A549 (cell line): Measurements from ENCODE around the gene LASP1. TPM values are rescaled to one million over a fixed set of nuclear protein-coding genes. Genes with fewer than 3 reads are reported as not detected.

Experiments
- ATOH8 ChIP-seq: fragments of 250-450 bp; sonication (Bioruptor Pico); IDR thresholded peaks from 2 replicates; pipeline ENCODE4 v1.5.0; 2020; ENCODE audit warnings: low read depth, mild to moderate bottlenecking, moderate library complexity
- BHLHE40 ChIP-seq: IDR thresholded peaks from 2 replicates; pipeline ENCODE4 v1.6.1; 2012; ENCODE audit warnings: low read depth, low read length, inconsistent platforms
- CBX2 ChIP-seq: fragments of 200-600 bp; sonication (generic); IDR thresholded peaks from 2 replicates; pipeline ENCODE4 v1.6.1; 2016; ENCODE audit warnings: low read depth, mild to moderate bottlenecking, borderline replicate concordance
- CBX8 ChIP-seq: fragments of 200-600 bp; sonication (generic); IDR thresholded peaks from 2 replicates; pipeline ENCODE4 v1.6.1; 2016
- CEBPB ChIP-seq, 2 experiments: fragments of >200 bp in 1 of 2; sonication (Bioruptor Twin) in 1 of 2; formaldehyde crosslinking in 1 of 2; IDR thresholded peaks; 2 replicates each; pipeline ENCODE4 v1.6.1; 2012 to 2016
- CHD2 ChIP-seq: fragments of 150-350 bp; IDR thresholded peaks from 2 replicates; pipeline ENCODE4 v1.6.1; 2014; ENCODE audit warnings: low read length; ENCODE audit not compliant: partially characterized antibody
- ELK1 ChIP-seq: fragments of 150-350 bp; IDR thresholded peaks from 2 replicates; pipeline ENCODE4 v1.6.1; 2014; ENCODE audit warnings: low read depth, mild to moderate bottlenecking, low read length
- HEYL ChIP-seq: fragments of 250-450 bp; sonication (Bioruptor Pico); IDR thresholded peaks from 2 replicates; pipeline ENCODE4 v1.8.0; 2021; ENCODE audit warnings: mild to moderate bottlenecking, moderate library complexity
- HMGXB4 ChIP-seq: fragments of 250-450 bp; sonication (Bioruptor Pico); IDR thresholded peaks from 2 replicates; pipeline ENCODE4 v1.5.0; 2021; ENCODE audit warnings: mild to moderate bottlenecking, moderate library complexity, borderline replicate concordance
- HOXA7 ChIP-seq: fragments of 250-450 bp; sonication (Bioruptor Pico); IDR thresholded peaks from 2 replicates; pipeline ENCODE4 v1.5.0; 2020; ENCODE audit warnings: mild to moderate bottlenecking, moderate library complexity
- HOXB13 ChIP-seq: fragments of 250-450 bp; sonication (Bioruptor Pico); IDR thresholded peaks from 2 replicates; pipeline ENCODE4 v1.5.0; 2020; ENCODE audit warnings: low read depth, mild to moderate bottlenecking, moderate library complexity
- JUN ChIP-seq, 2 experiments: fragments of >200 bp; sonication (Bioruptor Twin); formaldehyde crosslinking; IDR thresholded peaks; 2 replicates in 1 of 2; 3 replicates in 1 of 2; pipeline ENCODE4 v1.6.1; 2016 to 2017
- JUNB ChIP-seq: fragments of >200 bp; sonication (Bioruptor Twin); formaldehyde crosslinking; IDR thresholded peaks from 2 replicates; pipeline ENCODE4 v1.6.1; 2016
- KDM1A ChIP-seq: fragments of 200-600 bp; sonication (generic); IDR thresholded peaks from 2 replicates; pipeline ENCODE4 v1.6.1; 2016; ENCODE audit warnings: low read depth, mild to moderate bottlenecking
- KDM5A ChIP-seq: fragments of 200-600 bp; sonication (generic); IDR thresholded peaks from 2 replicates; pipeline ENCODE4 v1.6.1; 2016; ENCODE audit warnings: antibody characterized with exemption, mild to moderate bottlenecking
- MAFK ChIP-seq: fragments of 450-650 bp; IDR thresholded peaks from 2 replicates; pipeline ENCODE4 v1.6.1; 2014; ENCODE audit not compliant: partially characterized antibody
- MAX ChIP-seq: IDR thresholded peaks from 2 replicates; pipeline ENCODE4 v1.6.1; 2012
- NPAS2 ChIP-seq: fragments of 250-450 bp; sonication (Bioruptor Pico); IDR thresholded peaks from 2 replicates; pipeline ENCODE4 v1.8.0; 2022; ENCODE audit warnings: mild to moderate bottlenecking, moderate library complexity, borderline replicate concordance
- NR3C1 ChIP-seq: fragments of >200 bp; sonication (Bioruptor Twin); formaldehyde crosslinking; IDR thresholded peaks from 3 replicates; pipeline ENCODE4 v1.6.1; 2017
- PBX3 ChIP-seq: IDR thresholded peaks from 2 replicates; pipeline ENCODE4 v1.6.1; 2012
- RARB ChIP-seq: fragments of 250-450 bp; sonication (Bioruptor Pico); IDR thresholded peaks from 2 replicates; pipeline ENCODE4 v1.8.0; 2021; ENCODE audit warnings: mild to moderate bottlenecking, moderate library complexity
- SMC3 ChIP-seq: fragments of >200 bp; sonication (Bioruptor Twin); formaldehyde crosslinking; IDR thresholded peaks from 3 replicates; pipeline ENCODE4 v1.6.1; 2018; ENCODE audit warnings: inconsistent platforms
- TFCP2L1 ChIP-seq: fragments of 250-450 bp; sonication (Bioruptor Pico); IDR thresholded peaks from 2 replicates; pipeline ENCODE4 v1.5.0; 2021; ENCODE audit warnings: mild to moderate bottlenecking
- ZC3H11A ChIP-seq: fragments of 450-650 bp; IDR thresholded peaks from 2 replicates; pipeline ENCODE4 v1.6.1; 2014; ENCODE audit warnings: antibody characterized with exemption, mild to moderate bottlenecking
- ZFP36 ChIP-seq: fragments of 450-650 bp; IDR thresholded peaks from 2 replicates; pipeline ENCODE4 v1.6.1; 2014; ENCODE audit warnings: borderline replicate concordance; ENCODE audit not compliant: partially characterized antibody
- ZNF302 ChIP-seq: fragments of 250-450 bp; sonication (Bioruptor Pico); IDR thresholded peaks from 2 replicates; pipeline ENCODE4 v1.9.0; 2021; ENCODE audit warnings: inconsistent platforms, mild to moderate bottlenecking, moderate library complexity
- ZSCAN20 ChIP-seq: fragments of 250-450 bp; sonication (Bioruptor Pico); IDR thresholded peaks from 2 replicates; pipeline ENCODE4 v1.8.0; 2022; ENCODE audit warnings: mild to moderate bottlenecking, moderate library complexity
- polyA plus RNA-seq, 4 experiments: library from polyadenylated mRNA; depleted of rRNA in 3 of 4; stranded (reverse); fragments of >200 nt; fragmentation: RNase III in 1 of 4; extraction: RNeasy Plus Mini Kit Qiagen cat#74134 plus additional on column Dnase treatment in 1 of 4; gene quantifications; 2 replicates in 3 of 4; 3 replicates in 1 of 4; pipeline ENCODE4 v1.2.3, GENCODE V29; 2011 to 2017
- TF ChIP-seq, protein P1 (sequence below): fragments of >200 bp; sonication (Bioruptor Twin); formaldehyde crosslinking; IDR thresholded peaks from 3 replicates; pipeline ENCODE4 v1.5.1; 2016
- TF ChIP-seq, protein P2 (sequence below): fragments of >200 bp; sonication (Bioruptor Twin); formaldehyde crosslinking; IDR thresholded peaks from 3 replicates; pipeline ENCODE4 v1.6.1; 2016
- TF ChIP-seq, protein P3 (sequence below): fragments of 200-600 bp; sonication (generic); IDR thresholded peaks from 2 replicates; pipeline ENCODE4 v1.6.1; 2016; ENCODE audit warnings: antibody characterized with exemption, mild to moderate bottlenecking, moderate library complexity

The LASP1 gene
- polyA plus RNA-seq, 2 of the 4 experiments (the other 2 are of a cell fraction), result 145 to 281 TPM

DNA sequence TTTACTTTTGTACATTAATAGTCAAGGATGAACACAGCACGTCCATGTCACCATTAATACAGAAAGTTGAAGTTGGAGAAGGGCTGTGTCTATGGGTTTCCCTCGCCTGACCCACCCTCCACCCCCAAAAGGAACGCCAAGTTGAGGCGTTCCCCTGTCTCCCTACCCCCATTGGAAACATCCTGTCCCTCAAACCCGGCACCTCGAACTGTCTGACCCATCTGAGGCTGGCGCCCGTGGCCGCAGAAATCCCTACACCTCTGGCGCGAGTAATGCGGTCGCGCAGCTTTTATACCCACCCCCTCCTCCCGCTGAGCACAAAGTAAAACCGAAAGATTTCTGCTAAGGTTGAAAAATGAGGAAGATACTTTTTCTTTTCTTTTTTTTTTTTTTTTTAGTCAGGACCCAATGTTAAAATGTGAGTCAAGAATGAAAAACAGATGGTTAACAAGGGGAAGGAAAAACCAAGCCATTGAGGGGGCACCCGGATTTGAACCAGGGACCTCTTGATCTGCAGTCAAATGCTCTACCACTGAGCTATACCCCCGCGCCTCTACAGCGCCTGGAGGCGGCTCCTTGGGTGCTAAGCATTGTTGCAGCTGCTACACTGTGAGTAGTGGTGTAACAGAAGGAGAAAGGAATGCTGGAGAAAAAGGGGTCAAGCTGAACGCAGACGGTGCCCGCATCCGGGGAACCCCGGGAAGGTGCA, 887 bp upstream of the LASP1 start (continued):
- no peak for TF ChIP-seq PBX3
- TF ChIP-seq SMC3, result peak; percentile 37
- peak; percentile 93; the same call in 1 of the 2 replicates for TF ChIP-seq HMGXB4
- no peak for TF ChIP-seq ELK1
- no peak for TF ChIP-seq JUNB
- TF ChIP-seq MAFK, result no peak
- TF ChIP-seq NR3C1, result no peak
- TF ChIP-seq, protein P1, sequence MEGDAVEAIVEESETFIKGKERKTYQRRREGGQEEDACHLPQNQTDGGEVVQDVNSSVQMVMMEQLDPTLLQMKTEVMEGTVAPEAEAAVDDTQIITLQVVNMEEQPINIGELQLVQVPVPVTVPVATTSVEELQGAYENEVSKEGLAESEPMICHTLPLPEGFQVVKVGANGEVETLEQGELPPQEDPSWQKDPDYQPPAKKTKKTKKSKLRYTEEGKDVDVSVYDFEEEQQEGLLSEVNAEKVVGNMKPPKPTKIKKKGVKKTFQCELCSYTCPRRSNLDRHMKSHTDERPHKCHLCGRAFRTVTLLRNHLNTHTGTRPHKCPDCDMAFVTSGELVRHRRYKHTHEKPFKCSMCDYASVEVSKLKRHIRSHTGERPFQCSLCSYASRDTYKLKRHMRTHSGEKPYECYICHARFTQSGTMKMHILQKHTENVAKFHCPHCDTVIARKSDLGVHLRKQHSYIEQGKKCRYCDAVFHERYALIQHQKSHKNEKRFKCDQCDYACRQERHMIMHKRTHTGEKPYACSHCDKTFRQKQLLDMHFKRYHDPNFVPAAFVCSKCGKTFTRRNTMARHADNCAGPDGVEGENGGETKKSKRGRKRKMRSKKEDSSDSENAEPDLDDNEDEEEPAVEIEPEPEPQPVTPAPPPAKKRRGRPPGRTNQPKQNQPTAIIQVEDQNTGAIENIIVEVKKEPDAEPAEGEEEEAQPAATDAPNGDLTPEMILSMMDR, result peak; percentile 51
- TF ChIP-seq CEBPB (IDR thresholded peaks at IDR 0.05), result peak in 1 of 2 experiments; percentile 74; a peak in 2 of 4 replicates
- no peak for TF ChIP-seq CBX8
- TF ChIP-seq HOXB13 (CRISPR knock-in tag), result no peak
- no peak for TF ChIP-seq ATOH8
- 0 out of 2 replicates have a peak, but pooled peaks have one; percentile 4 for TF ChIP-seq TFCP2L1 (CRISPR knock-in tag)
- TF ChIP-seq NPAS2 (CRISPR knock-in tag), result 0 out of 2 replicates have a peak, but pooled peaks have one; percentile 6
- TF ChIP-seq ZNF302 (CRISPR knock-in tag), result no peak
- no peak for TF ChIP-seq BHLHE40
- no peak for TF ChIP-seq KDM1A
- TF ChIP-seq, protein P2, sequence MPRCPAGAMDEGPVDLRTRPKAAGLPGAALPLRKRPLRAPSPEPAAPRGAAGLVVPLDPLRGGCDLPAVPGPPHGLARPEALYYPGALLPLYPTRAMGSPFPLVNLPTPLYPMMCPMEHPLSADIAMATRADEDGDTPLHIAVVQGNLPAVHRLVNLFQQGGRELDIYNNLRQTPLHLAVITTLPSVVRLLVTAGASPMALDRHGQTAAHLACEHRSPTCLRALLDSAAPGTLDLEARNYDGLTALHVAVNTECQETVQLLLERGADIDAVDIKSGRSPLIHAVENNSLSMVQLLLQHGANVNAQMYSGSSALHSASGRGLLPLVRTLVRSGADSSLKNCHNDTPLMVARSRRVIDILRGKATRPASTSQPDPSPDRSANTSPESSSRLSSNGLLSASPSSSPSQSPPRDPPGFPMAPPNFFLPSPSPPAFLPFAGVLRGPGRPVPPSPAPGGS, result no peak
- no peak for TF ChIP-seq ZSCAN20 (CRISPR knock-in tag)
- TF ChIP-seq HEYL, result 0 out of 2 replicates have a peak, but pooled peaks have one; percentile 55
- peak; percentile 29; the same call in 1 of the 2 replicates for TF ChIP-seq MAX
- no peak for TF ChIP-seq HOXA7 (CRISPR knock-in tag)
- no peak for TF ChIP-seq KDM5A
- no peak for TF ChIP-seq CBX2
- TF ChIP-seq, protein P3, sequence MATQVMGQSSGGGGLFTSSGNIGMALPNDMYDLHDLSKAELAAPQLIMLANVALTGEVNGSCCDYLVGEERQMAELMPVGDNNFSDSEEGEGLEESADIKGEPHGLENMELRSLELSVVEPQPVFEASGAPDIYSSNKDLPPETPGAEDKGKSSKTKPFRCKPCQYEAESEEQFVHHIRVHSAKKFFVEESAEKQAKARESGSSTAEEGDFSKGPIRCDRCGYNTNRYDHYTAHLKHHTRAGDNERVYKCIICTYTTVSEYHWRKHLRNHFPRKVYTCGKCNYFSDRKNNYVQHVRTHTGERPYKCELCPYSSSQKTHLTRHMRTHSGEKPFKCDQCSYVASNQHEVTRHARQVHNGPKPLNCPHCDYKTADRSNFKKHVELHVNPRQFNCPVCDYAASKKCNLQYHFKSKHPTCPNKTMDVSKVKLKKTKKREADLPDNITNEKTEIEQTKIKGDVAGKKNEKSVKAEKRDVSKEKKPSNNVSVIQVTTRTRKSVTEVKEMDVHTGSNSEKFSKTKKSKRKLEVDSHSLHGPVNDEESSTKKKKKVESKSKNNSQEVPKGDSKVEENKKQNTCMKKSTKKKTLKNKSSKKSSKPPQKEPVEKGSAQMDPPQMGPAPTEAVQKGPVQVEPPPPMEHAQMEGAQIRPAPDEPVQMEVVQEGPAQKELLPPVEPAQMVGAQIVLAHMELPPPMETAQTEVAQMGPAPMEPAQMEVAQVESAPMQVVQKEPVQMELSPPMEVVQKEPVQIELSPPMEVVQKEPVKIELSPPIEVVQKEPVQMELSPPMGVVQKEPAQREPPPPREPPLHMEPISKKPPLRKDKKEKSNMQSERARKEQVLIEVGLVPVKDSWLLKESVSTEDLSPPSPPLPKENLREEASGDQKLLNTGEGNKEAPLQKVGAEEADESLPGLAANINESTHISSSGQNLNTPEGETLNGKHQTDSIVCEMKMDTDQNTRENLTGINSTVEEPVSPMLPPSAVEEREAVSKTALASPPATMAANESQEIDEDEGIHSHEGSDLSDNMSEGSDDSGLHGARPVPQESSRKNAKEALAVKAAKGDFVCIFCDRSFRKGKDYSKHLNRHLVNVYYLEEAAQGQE, result no peak; the same call in none of the 2 replicates
- TF ChIP-seq CHD2, result peak; percentile 39
- TF ChIP-seq JUN (IDR thresholded peaks at IDR 0.05), result no peak
- TF ChIP-seq ZFP36, result no peak
- TF ChIP-seq RARB (CRISPR knock-in tag), result no peak
- TF ChIP-seq ZC3H11A, result no peak
